HepG2 (cell line): ENCODE measurements around the gene METTL2A. TPM values are rescaled to one million over a fixed set of nuclear protein-coding genes. Genes with fewer than 3 reads are reported as not detected.
"Not testable (repeated sequence)": the region's sequence is repeated elsewhere in the genome, so short reads cannot be mapped to it uniquely, and the experiment has no call there.

Source experiments
- CREM ChIP-seq, 2 experiments: sonication (generic) in 1 of 2; formaldehyde crosslinking in 1 of 2; IDR thresholded peaks; 2 replicates each; pipeline versions ENCODE4 v1.4.0 to v1.6.1; 2016 to 2020; ENCODE audit warnings: antibody characterized with exemption in 1 of 2, mild to moderate bottlenecking in 1 of 2, missing genetic modification reagents in 1 of 2
- DNMT1 ChIP-seq: sonication (generic); formaldehyde crosslinking; IDR thresholded peaks from 2 replicates; pipeline ENCODE4 v1.5.1; 2020; ENCODE audit warnings: mild to moderate bottlenecking, missing genetic modification reagents
- NCOA2 ChIP-seq: sonication (generic); formaldehyde crosslinking; IDR thresholded peaks from 2 replicates; pipeline ENCODE4 v1.8.0; 2022; ENCODE audit warnings: inconsistent platforms
- NR2C2 ChIP-seq: sonication (generic); formaldehyde crosslinking; IDR thresholded peaks from 2 replicates; pipeline ENCODE4 v1.4.0; 2020; ENCODE audit warnings: missing genetic modification reagents, mild to moderate bottlenecking, moderate library complexity, borderline replicate concordance
- PAX8 ChIP-seq: sonication (generic); formaldehyde crosslinking; IDR thresholded peaks from 2 replicates; pipeline ENCODE4 v1.8.0; 2022; ENCODE audit warnings: mild to moderate bottlenecking, missing genetic modification reagents, borderline replicate concordance
- PCBP1 ChIP-seq: fragments of 200-400 bp; formaldehyde crosslinking; IDR thresholded peaks from 2 replicates; pipeline ENCODE4 v1.6.1; 2017; ENCODE audit warnings: mild to moderate bottlenecking, low read depth, low read length, borderline replicate concordance
- SP1 ChIP-seq, 2 experiments: fragments of 450-650 bp in 1 of 2; sonication (generic) in 1 of 2; formaldehyde crosslinking in 1 of 2; IDR thresholded peaks; 2 replicates each; pipeline versions ENCODE4 v1.4.0 to v1.6.1; 2016 to 2020; ENCODE audit warnings: missing genetic modification reagents in 1 of 2
- SP140L ChIP-seq: sonication (generic); formaldehyde crosslinking; IDR thresholded peaks from 2 replicates; pipeline ENCODE4 v1.4.0; 2020; ENCODE audit warnings: missing genetic modification reagents, borderline replicate concordance
- STAG1 ChIP-seq: sonication (generic); formaldehyde crosslinking; IDR thresholded peaks from 2 replicates; pipeline ENCODE4 v1.4.0; 2020; ENCODE audit warnings: missing genetic modification reagents
- THAP8 ChIP-seq: sonication (generic); formaldehyde crosslinking; IDR thresholded peaks from 2 replicates; pipeline ENCODE4 v1.5.1; 2020; ENCODE audit warnings: missing genetic modification reagents, mild to moderate bottlenecking, borderline replicate concordance
- TOPORS ChIP-seq: sonication (generic); formaldehyde crosslinking; IDR thresholded peaks from 2 replicates; pipeline ENCODE4 v1.8.0; 2023; ENCODE audit warnings: mild to moderate bottlenecking, missing genetic modification reagents
- U2AF2 ChIP-seq: fragments of 200-400 bp; formaldehyde crosslinking; IDR thresholded peaks from 2 replicates; pipeline ENCODE4 v1.6.1; 2017; ENCODE audit warnings: low read depth, mild to moderate bottlenecking, low read length
- YY1 ChIP-seq: IDR thresholded peaks from 2 replicates; pipeline ENCODE4 v1.6.1; 2011; ENCODE audit warnings: low read length, low read depth, moderate library complexity, mild to moderate bottlenecking; ENCODE audit not compliant: insufficient read depth, insufficient replicate concordance
- ZNF234 ChIP-seq: sonication (generic); formaldehyde crosslinking; conservative IDR thresholded peaks from 2 replicates; pipeline ENCODE4 v1.5.1; 2020; ENCODE audit warnings: mild to moderate bottlenecking, missing genetic modification reagents
- ZNF598 ChIP-seq: sonication (generic); formaldehyde crosslinking; IDR thresholded peaks from 2 replicates; pipeline ENCODE4 v1.5.1; 2020; ENCODE audit warnings: mild to moderate bottlenecking, missing genetic modification reagents, borderline replicate concordance
- ZNF609 ChIP-seq: sonication (generic); formaldehyde crosslinking; IDR thresholded peaks from 2 replicates; pipeline ENCODE4 v1.4.0; 2020; ENCODE audit warnings: mild to moderate bottlenecking, missing genetic modification reagents, borderline replicate concordance
- ZNF619 ChIP-seq: sonication (generic); formaldehyde crosslinking; IDR thresholded peaks from 2 replicates; pipeline ENCODE4 v1.4.0; 2020; ENCODE audit warnings: mild to moderate bottlenecking, missing genetic modification reagents
- ZNF891 ChIP-seq: sonication (generic); formaldehyde crosslinking; IDR thresholded peaks from 2 replicates; pipeline ENCODE4 v1.5.0; 2020; ENCODE audit warnings: mild to moderate bottlenecking, missing genetic modification reagents
- polyA plus RNA-seq, 8 experiments: library from polyadenylated mRNA; depleted of rRNA in 3 of 8; stranded (reverse) in 7 of 8; unstranded in 1 of 8; fragments of >200 nt; fragmentation: Illumina TruSeq in 4 of 8; extraction: Trizol in 4 of 8; gene quantifications; 2 replicates each; pipeline versions ENCODE4 v1.2.1 to v1.2.3, GENCODE V29; 2011 to 2016; ENCODE audit warnings: low read depth in 4 of 8, missing spikeins in 1 of 8, mixed read lengths in 1 of 8; ENCODE audit not compliant: insufficient read depth in 1 of 8
- total RNA-seq, 5 experiments: library from RNA; depleted of rRNA; stranded (reverse); fragments of >200 nt; fragmentation: Illumina TruSeq; extraction: Trizol; gene quantifications; 2 replicates each; pipeline ENCODE4 v1.2.3, GENCODE V29; 2016; ENCODE audit warnings: low read depth in 1 of 5
- TF ChIP-seq, protein P1 (sequence below): sonication (generic); formaldehyde crosslinking; IDR thresholded peaks from 2 replicates; pipeline ENCODE4 v1.4.0; 2020; ENCODE audit warnings: mild to moderate bottlenecking, missing genetic modification reagents
- TF ChIP-seq, protein P2 (sequence below): sonication (generic); formaldehyde crosslinking; IDR thresholded peaks from 2 replicates; pipeline ENCODE4 v1.4.0; 2020; ENCODE audit warnings: missing genetic modification reagents, low read depth, mild to moderate bottlenecking, borderline replicate concordance

METTL2A gene
- total and polyA plus RNA-seq, 2 of the 13 experiments (the other 11 are each of a cell fraction or from before 2014, with no cell fraction given) = 15.6 to 32.3 TPM

- TF ChIP-seq CREM (IDR thresholded peaks at IDR 0.05) (peak; percentile 77), STAG1 (CRISPR knock-in tag) (peak; percentile 42), ZNF598 (CRISPR knock-in tag) (0 out of 2 replicates have a peak, but pooled peaks have one; percentile 68), U2AF2 (0 out of 2 replicates have a peak, but pooled peaks have one; percentile 32), NCOA2 (CRISPR knock-in tag) (peak; percentile 36; the same call in 1 of the 2 replicates), PAX8 (CRISPR knock-in tag) (0 out of 2 replicates have a peak, but pooled peaks have one; percentile 71), DNMT1 (0 out of 2 replicates have a peak, but pooled peaks have one; percentile 67), ZNF609 (CRISPR knock-in tag) (peak; percentile 48; the same call in 1 of the 2 replicates), PCBP1 (0 out of 2 replicates have a peak, but pooled peaks have one; percentile 51), TOPORS (CRISPR knock-in tag) (peak; percentile 34; the same call in 1 of the 2 replicates), ZNF234 (CRISPR knock-in tag) (0 out of 2 replicates have a peak, but pooled peaks have one; percentile 65), NR2C2 (CRISPR knock-in tag) (peak; percentile 95), THAP8 (CRISPR knock-in tag) (peak; percentile 77; the same call in 1 of the 2 replicates), ZNF891 (peak; percentile 87), ZNF619 (CRISPR knock-in tag) (peak; percentile 78; the same call in 1 of the 2 replicates), SP1 (CRISPR knock-in tag; IDR thresholded peaks at IDR 0.05) (peak; percentile 85), YY1 (peak; percentile 97), SP140L (CRISPR knock-in tag) (peak; percentile 27; the same call in 1 of the 2 replicates)
- TF ChIP-seq CREM (CRISPR knock-in tag; IDR thresholded peaks at IDR 0.05); SP1 (IDR thresholded peaks at IDR 0.05): not testable (repeated sequence)
- TF ChIP-seq, protein P1, sequence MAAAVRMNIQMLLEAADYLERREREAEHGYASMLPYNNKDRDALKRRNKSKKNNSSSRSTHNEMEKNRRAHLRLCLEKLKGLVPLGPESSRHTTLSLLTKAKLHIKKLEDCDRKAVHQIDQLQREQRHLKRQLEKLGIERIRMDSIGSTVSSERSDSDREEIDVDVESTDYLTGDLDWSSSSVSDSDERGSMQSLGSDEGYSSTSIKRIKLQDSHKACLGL (CRISPR knock-in tag) = peak; percentile 49; the same call in 1 of the 2 replicates
- TF ChIP-seq, protein P2, sequence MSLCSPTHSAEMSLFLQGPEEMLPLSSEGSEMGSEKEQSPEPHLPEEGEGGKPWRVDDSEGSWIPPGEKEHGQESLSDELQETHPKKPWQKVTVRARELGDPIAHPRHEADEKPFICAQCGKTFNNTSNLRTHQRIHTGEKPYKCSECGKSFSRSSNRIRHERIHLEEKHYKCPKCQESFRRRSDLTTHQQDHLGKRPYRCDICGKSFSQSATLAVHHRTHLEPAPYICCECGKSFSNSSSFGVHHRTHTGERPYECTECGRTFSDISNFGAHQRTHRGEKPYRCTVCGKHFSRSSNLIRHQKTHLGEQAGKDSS (CRISPR knock-in tag) = peak; percentile 82; the same call in 1 of the 2 replicates
Observed at GRCh38 chr17:62423647-62424461, at the start of gene METTL2A (continued).
